Measurements from ENCODE around the gene PRKCH.

The PRKCH gene

GRCh38 chr14:61564618-61565091, 243.3 kb downstream of the PRKCH start:
- DNase-seq (ENCODE audit: low read depth in 2 of 2): peak; percentile 96

GRCh38 chr14:61565181-61565580, 243.8 kb downstream of the PRKCH start:
- no peak for DNase-seq (ENCODE audit: low read depth in 2 of 2)

GRCh38 chr14:61565836-61566536, 244.6 kb downstream of the PRKCH start:
- DNase-seq (ENCODE audit: low read depth in 2 of 2): peak; percentile 87 to 89

GRCh38 chr14:61566537-61567225, 245.3 kb downstream of the PRKCH start:
- no peak for DNase-seq (ENCODE audit: low read depth in 2 of 2)

- DNase-seq (ENCODE audit: low read depth in 2 of 2): no peak
Measured at GRCh38 chr14:61567838-61568571, 246.6 kb downstream of the PRKCH start.

GRCh38 chr14:61568572-61569011, 247.2 kb downstream of the PRKCH start:
- DNase-seq (ENCODE audit: low read depth in 2 of 2): no peak

GRCh38 chr14:61569308-61569707, 247.9 kb downstream of the PRKCH start:
- no peak for DNase-seq (ENCODE audit: low read depth in 2 of 2)

- DNase-seq (ENCODE audit: low read depth in 2 of 2): no peak
Measured at GRCh38 chr14:61569812-61570548, 248.6 kb downstream of the PRKCH start.

- no peak for DNase-seq (ENCODE audit: low read depth in 2 of 2)
Measured at GRCh38 chr14:61570549-61571290, 249.3 kb downstream of the PRKCH start.

GRCh38 chr14:61571917-61572316, 250.5 kb downstream of the PRKCH start:
- no peak for DNase-seq (ENCODE audit: low read depth in 2 of 2)

GRCh38 chr14:61573321-61573720, 251.9 kb downstream of the PRKCH start:
- no peak for DNase-seq (ENCODE audit: low read depth in 2 of 2)

GRCh38 chr14:61573748-61574513, 252.6 kb downstream of the PRKCH start:
- no peak for DNase-seq (ENCODE audit: low read depth in 2 of 2)

- DNase-seq (ENCODE audit: low read depth in 2 of 2): no peak
Measured at GRCh38 chr14:61574514-61574807, 253.1 kb downstream of the PRKCH start.

- no peak for DNase-seq (ENCODE audit: low read depth in 2 of 2)
Measured at GRCh38 chr14:61575126-61575525, 253.7 kb downstream of the PRKCH start.

GRCh38 chr14:61575551-61576150, 254.3 kb downstream of the PRKCH start:
- no peak for DNase-seq (ENCODE audit: low read depth in 2 of 2)

- no peak for DNase-seq (ENCODE audit: low read depth in 2 of 2)
Measured at GRCh38 chr14:61577506-61577931, 256.1 kb downstream of the PRKCH start.

- no peak for DNase-seq (ENCODE audit: low read depth in 2 of 2)
Measured at GRCh38 chr14:61578745-61579144, 257.4 kb downstream of the PRKCH start.

- DNase-seq (ENCODE audit: low read depth in 2 of 2): no peak
Measured at GRCh38 chr14:61581340-61581739, 260.0 kb downstream of the PRKCH start.

GRCh38 chr14:61581955-61582615, 260.7 kb downstream of the PRKCH start:
- no peak for DNase-seq (ENCODE audit: low read depth in 2 of 2)

- no peak for DNase-seq (ENCODE audit: low read depth in 2 of 2)
Measured at GRCh38 chr14:61582815-61583214, 261.4 kb downstream of the PRKCH start.

Measured in fibroblast of skin of left biceps (primary cell).